Measurements from ENCODE around the gene TM4SF20.

TM4SF20 gene

GRCh38 chr2:227317834-227318233, 61.3 kb downstream of the TM4SF20 start:
- no peak for DNase-seq

GRCh38 chr2:227313310-227313709, 65.8 kb downstream of the TM4SF20 start:
- DNase-seq, result no peak

- no peak for DNase-seq
These were observed 66.5 kb downstream of the TM4SF20 start for GRCh38 chr2:227312579-227312978.

Data from AML-193 (cell line).